ENCODE results near the gene ME3.

Gene ME3

DNA sequence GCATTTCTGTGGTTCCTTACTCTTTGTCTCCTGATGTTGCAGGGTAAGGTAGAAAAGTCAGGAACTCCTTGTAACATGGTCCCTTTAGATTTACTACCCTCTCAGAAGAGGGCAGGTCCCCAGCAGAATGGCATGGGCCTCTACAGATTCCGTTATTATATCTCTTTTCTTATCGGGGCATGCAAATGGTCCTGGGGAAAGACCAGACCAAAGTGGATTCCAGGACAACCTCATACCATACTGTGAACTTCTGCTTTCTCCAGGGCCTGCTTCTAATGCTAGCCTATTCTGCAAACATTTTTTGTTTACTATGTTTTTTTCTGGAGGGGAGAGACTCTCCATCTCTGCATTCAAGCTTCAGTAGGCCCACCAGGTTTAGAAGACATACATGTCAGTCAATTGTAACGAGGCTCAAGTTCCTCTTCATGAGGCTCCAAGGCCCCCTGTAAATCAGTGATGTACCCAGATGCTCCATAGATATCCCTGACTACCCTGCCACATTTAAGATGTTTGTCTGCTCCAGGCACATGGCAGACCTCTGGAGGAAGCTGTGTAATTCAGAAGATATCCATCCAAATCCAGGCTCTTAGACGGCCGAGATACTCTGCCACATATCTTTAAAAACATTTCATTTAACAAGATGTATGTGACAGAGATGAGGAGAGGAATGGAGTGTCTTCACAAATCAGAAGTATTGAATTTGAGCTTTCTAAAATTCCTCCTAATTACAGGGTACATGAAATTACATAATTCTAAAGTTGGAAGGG, 8.5 kb upstream of the ME3 start:
- Mint-ChIP-seq H3K36me3 (ENCODE audit: low read depth) (no peaks in the 10 kb centered on the region), H3K4me3 (no peak overlapping the region), H3K27ac (peak overlapping the region; percentile 22), H3K27me3 (ENCODE audit: low read depth, poor library complexity) (peaks cover 5% of the 10 kb centered on the region), H3K9me3 (no peaks in the 10 kb centered on the region), H3K4me1 (peaks cover 27% of the 10 kb centered on the region)
- TF ChIP-seq, protein P1, sequence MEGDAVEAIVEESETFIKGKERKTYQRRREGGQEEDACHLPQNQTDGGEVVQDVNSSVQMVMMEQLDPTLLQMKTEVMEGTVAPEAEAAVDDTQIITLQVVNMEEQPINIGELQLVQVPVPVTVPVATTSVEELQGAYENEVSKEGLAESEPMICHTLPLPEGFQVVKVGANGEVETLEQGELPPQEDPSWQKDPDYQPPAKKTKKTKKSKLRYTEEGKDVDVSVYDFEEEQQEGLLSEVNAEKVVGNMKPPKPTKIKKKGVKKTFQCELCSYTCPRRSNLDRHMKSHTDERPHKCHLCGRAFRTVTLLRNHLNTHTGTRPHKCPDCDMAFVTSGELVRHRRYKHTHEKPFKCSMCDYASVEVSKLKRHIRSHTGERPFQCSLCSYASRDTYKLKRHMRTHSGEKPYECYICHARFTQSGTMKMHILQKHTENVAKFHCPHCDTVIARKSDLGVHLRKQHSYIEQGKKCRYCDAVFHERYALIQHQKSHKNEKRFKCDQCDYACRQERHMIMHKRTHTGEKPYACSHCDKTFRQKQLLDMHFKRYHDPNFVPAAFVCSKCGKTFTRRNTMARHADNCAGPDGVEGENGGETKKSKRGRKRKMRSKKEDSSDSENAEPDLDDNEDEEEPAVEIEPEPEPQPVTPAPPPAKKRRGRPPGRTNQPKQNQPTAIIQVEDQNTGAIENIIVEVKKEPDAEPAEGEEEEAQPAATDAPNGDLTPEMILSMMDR (IDR thresholded peaks at IDR 0.05): no peak
- DNase-seq: no peak

DNA sequence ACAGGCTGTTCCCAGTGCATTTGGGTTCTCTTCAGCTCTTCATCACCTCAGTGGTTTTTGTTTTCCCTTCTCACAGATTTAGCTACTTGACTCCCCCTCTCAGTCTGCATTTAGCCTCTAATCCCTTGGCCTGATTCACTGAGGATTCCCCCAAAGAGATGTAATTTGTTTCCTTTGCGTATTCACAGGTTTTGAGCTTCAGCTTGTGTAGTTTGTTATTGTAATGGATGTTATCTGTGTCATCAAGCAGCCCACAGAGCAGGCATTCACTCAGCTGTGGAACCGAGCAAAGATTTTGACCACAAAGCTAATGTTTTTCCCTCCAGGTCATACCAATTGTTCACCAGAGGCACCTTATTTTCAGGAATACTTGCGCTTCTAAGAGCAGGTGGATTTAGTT, 6.4 kb upstream of the ME3 start:
- H3K4me3 Mint-ChIP-seq: no peak overlapping the region
- peak overlapping the region; percentile 16 for H3K27ac Mint-ChIP-seq
- H3K36me3 Mint-ChIP-seq (ENCODE audit: low read depth): no peaks in the 10 kb centered on the region
- peaks cover 13% of the 10 kb centered on the region for H3K27me3 Mint-ChIP-seq (ENCODE audit: low read depth, poor library complexity)
- H3K9me3 Mint-ChIP-seq: no peaks in the 10 kb centered on the region
- TF ChIP-seq, protein P1 (IDR thresholded peaks at IDR 0.05): no peak
- peaks cover 27% of the 10 kb centered on the region for H3K4me1 Mint-ChIP-seq
- DNase-seq: no peak

DNA sequence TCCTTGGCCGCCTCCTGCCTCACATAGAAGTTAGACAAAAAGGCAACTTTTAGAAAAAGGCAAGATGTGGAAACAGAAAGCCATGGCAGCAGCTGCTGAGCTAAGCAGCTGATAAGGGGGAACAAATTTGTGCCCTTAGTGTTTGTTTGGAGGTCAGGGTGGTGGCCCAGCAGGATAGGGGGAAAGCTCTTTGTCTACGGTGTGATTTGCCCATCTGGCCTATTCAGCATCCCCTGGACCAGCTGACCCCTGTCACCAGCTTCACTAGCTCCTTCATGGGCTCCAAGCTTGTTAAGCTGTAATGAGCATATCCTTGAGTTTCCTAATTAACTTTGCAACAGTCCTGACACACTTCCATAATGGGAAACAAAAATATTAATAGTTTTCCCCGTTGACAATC, 5.9 kb upstream of the ME3 start:
- H3K9me3 Mint-ChIP-seq: no peaks in the 10 kb centered on the region
- H3K27me3 Mint-ChIP-seq (ENCODE audit: low read depth, poor library complexity): peaks cover 14% of the 10 kb centered on the region
- H3K36me3 Mint-ChIP-seq (ENCODE audit: low read depth): no peaks in the 10 kb centered on the region
- peaks cover 27% of the 10 kb centered on the region for H3K4me1 Mint-ChIP-seq
- no peak overlapping the region for H3K27ac Mint-ChIP-seq
- no peak for DNase-seq
- H3K4me3 Mint-ChIP-seq: no peak overlapping the region
- TF ChIP-seq, protein P1 (IDR thresholded peaks at IDR 0.05): no peak

DNA sequence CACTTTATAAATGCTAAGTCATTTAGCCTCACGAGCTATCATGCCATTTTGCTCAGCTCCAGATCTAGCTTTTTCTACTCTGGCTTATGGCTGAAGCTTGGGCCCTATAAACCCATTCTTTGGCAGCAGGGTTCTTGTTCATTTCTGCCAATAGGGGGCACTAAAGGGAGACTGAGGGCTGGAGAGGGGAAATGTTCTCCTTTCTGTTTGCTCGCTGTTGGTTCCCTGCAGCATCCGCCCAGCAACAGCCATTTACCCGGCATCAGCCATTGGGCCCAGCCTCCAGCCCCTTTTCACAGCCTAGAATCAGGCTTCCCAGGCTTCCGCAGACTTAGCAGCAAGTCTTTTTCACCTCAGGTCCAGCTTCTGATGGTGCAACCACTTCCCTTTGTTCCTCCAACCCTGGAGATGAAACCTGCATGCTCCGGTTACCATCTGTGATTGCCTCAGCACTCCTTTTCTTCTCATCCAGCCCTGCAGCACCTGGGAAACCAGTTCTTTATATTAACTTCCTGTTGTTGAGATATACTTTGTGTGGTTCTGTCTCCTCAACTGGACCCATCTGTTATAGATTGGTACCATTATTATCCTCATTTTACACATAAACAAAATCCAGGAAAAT, 4.2 kb upstream of the ME3 start:
- no peaks in the 10 kb centered on the region for H3K36me3 Mint-ChIP-seq (ENCODE audit: low read depth)
- TF ChIP-seq, protein P1 (IDR thresholded peaks at IDR 0.05): no peak
- H3K4me1 Mint-ChIP-seq: peaks cover 27% of the 10 kb centered on the region
- no peak for DNase-seq
- H3K27ac Mint-ChIP-seq: no peak overlapping the region
- H3K27me3 Mint-ChIP-seq (ENCODE audit: low read depth, poor library complexity): peaks cover 24% of the 10 kb centered on the region
- no peak overlapping the region for H3K4me3 Mint-ChIP-seq
- no peaks in the 10 kb centered on the region for H3K9me3 Mint-ChIP-seq

DNA sequence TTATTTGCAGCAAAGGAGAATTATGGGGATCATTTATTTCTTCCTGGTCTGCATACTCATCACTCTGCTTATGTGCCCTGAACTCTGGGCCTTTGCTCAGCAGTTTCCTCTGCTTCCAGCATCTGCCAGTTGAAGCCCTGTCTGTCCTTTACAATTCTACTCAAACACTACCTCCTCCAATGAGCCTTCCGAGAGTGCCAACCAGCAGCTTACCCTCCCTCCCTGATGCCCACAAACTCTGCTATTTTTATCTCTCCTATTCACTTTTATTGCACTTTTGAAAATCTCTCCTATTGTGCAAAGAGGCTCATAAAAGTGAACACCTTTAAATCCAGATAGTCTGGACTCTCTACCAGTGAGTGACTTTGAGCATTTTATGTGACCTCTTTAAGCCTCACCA, 3.6 kb upstream of the ME3 start:
- Mint-ChIP-seq H3K36me3 (ENCODE audit: low read depth) (no peaks in the 10 kb centered on the region), H3K4me1 (peaks cover 31% of the 10 kb centered on the region), H3K27me3 (ENCODE audit: low read depth, poor library complexity) (peaks cover 30% of the 10 kb centered on the region), H3K9me3 (no peaks in the 10 kb centered on the region), H3K4me3 (no peak overlapping the region), H3K27ac (no peak overlapping the region)
- TF ChIP-seq, protein P1 (IDR thresholded peaks at IDR 0.05): no peak
- no peak for DNase-seq

DNA sequence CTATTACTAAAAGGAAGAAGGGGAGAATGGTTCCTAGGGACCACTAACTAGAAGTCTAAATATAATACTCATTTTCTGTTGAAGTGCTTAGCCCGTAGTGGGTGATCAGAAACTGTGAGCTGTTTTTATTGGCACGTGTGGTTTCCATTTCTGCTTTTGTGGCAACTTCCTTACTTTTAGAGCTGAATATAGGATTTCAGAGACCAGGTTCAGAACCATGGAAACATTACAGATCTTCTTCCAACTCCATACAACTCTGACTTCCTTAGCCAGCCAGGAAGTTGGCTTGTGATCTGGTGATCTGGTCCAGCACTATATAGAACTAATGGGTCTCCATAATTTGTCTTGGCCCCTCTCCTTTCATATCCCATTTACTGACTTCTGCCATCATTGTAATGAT, 2.6 kb upstream of the ME3 start:
- peaks cover 23% of the 10 kb centered on the region for H3K4me1 Mint-ChIP-seq
- no peak overlapping the region for H3K4me3 Mint-ChIP-seq
- no peak for DNase-seq
- no peaks in the 10 kb centered on the region for H3K9me3 Mint-ChIP-seq
- TF ChIP-seq, protein P1 (IDR thresholded peaks at IDR 0.05): no peak
- H3K27ac Mint-ChIP-seq: no peak overlapping the region
- no peaks in the 10 kb centered on the region for H3K36me3 Mint-ChIP-seq (ENCODE audit: low read depth)
- H3K27me3 Mint-ChIP-seq (ENCODE audit: low read depth, poor library complexity): peaks cover 37% of the 10 kb centered on the region
